Fibroblast of pulmonary artery (primary cell): ENCODE data around the gene VPS4B.
"Not testable (repeated sequence)": the region's sequence is repeated elsewhere in the genome, so short reads cannot be mapped to it uniquely, and the experiment has no call there.

Experiments used
- DNase-seq: peaks from one replicate; pipeline ENCODE4 v3.0.0-alpha.2; 2010; ENCODE audit warnings: low read depth
- H3K4me3 ChIP-seq: replicated peaks from 2 replicates; pipeline ENCODE4 v1.5.1; 2011; ENCODE audit warnings: low read depth, mild to moderate bottlenecking, control low read depth, low read length, moderate library complexity
- TF ChIP-seq, protein P1 (sequence below): IDR thresholded peaks from 2 replicates; pipeline ENCODE4 v1.5.1; 2011; ENCODE audit warnings: mild to moderate bottlenecking, control low read depth, low read length, inconsistent platforms; ENCODE audit errors: missing control alignments

VPS4B gene

DNA sequence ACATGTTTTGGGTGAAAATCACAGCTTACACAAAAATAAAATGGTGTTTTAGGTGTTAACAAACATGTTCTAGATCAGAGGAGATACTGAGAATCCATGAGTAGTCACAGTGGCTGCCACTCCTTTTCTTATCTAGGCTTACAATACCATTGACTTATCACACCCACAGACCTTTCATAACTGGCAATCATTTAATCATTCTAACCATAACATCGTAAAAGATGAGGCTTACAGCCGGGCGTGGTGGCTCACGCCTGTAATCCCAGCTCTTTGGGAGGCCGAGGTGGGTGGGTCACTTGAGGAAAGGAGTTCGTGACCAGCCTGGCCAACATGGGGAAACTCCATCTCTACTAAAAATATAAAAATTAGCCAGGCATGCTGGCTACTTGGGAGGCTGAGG, 35.7 kb upstream of the VPS4B start:
- H3K4me3 ChIP-seq = no peak overlapping the region
- DNase-seq = no peak
- TF ChIP-seq, protein P1, sequence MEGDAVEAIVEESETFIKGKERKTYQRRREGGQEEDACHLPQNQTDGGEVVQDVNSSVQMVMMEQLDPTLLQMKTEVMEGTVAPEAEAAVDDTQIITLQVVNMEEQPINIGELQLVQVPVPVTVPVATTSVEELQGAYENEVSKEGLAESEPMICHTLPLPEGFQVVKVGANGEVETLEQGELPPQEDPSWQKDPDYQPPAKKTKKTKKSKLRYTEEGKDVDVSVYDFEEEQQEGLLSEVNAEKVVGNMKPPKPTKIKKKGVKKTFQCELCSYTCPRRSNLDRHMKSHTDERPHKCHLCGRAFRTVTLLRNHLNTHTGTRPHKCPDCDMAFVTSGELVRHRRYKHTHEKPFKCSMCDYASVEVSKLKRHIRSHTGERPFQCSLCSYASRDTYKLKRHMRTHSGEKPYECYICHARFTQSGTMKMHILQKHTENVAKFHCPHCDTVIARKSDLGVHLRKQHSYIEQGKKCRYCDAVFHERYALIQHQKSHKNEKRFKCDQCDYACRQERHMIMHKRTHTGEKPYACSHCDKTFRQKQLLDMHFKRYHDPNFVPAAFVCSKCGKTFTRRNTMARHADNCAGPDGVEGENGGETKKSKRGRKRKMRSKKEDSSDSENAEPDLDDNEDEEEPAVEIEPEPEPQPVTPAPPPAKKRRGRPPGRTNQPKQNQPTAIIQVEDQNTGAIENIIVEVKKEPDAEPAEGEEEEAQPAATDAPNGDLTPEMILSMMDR = no peak

DNA sequence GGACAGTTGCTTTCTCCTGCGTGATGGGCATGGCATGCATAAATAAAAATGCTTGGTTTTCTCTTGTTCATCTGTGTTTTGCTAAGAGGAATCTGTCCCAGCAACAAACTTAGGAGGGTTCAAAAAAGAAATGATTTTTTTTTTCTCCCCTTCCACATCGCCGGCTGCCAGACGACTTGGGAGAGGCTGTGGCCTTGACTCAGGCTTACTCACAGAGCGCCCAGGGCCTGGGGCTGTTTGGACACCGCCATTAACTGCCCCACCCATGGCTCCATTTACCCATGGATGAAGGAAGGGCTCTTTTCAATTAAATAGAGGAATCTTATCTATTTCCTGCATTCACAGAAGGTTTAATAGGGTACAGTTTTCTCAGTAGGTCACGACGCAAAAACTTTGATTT, 32.2 kb upstream of the VPS4B start:
- TF ChIP-seq, protein P1 = no peak
- DNase-seq = no peak
- no peak overlapping the region for H3K4me3 ChIP-seq

DNA sequence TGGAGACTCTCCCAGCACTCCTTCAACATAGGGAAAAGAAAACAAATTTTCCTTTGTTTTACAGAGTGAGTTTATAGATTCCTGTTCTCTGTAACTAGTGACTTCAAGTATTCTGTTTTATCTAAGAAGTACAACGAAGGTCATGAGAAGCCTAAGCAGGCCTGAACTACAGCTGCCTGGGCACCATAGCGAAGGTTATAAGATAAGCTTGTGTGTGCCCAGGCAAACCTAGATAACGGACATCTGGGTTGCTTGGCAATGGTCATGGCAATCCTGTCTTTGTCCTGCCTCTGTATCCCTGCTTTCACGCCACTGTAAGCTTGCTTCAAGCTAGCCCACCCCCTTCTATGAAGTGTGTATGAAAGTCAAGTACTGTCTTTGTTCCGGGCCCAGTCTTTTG, 30.5 kb upstream of the VPS4B start:
- DNase-seq, H3K4me3 ChIP-seq: not testable (repeated sequence)

DNA sequence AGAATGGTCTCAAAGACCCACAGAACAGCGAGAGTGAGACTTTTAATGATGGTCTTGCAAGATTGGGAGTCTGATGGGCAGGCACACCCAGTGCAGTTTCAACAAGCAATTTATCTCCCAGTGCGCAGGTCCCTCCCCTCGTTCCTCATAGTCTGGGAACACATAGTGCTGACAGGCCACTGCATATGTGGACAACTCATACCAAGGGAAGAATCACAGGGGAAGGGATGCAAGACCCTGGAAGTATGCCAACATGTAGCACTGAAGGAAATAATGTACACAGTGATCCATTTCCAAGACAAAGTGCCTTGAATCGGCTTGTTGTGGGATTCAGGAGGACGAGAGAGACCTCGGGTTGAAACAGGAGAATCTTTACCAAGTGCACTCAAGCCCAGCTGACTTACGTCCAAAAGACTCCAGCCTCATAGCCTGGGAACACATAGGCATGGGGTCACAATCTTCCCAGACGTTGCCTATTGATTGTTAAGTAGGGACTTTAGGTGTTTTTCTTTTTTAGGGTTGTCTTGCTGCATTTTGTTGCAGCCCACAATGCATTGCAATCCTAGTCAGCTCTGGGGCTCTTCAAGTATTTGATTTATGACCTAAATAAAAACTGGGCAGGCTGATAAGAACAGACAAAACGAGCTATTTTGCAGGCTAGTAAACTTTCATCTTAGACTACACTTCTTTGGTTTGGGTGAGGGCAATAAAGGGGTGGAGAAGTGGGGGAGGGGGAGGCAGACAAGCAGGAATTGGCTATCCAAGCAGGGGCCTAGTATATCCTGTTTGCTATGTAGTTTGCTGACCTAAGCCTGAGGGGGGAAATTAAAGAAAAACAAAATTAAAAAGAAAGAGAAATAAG, 29.8 kb upstream of the VPS4B start:
- peak; percentile 63 for DNase-seq
- TF ChIP-seq, protein P1 = no peak
- H3K4me3 ChIP-seq = no peak overlapping the region

DNA sequence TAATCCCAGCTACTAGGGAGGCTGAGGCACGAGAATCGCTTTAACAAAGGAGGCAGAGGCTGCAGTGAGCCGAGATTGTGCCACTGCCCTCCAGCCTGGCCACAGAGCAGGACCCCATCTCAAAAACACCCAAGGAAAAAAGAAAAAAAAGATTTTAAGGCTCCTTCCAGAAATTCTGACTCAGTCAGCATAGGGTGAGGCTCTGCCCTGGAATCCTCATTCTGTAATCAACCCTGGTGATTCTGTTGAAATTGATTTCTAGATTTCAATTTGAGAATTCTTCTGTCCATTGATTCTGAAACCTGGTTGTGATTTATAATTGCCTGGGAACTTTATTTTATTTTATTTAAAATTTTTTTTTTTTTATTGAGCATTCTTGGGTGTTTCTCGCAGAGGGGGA, 27.1 kb upstream of the VPS4B start:
- TF ChIP-seq, protein P1 = no peak
- no peak overlapping the region for H3K4me3 ChIP-seq
- no peak for DNase-seq

DNA sequence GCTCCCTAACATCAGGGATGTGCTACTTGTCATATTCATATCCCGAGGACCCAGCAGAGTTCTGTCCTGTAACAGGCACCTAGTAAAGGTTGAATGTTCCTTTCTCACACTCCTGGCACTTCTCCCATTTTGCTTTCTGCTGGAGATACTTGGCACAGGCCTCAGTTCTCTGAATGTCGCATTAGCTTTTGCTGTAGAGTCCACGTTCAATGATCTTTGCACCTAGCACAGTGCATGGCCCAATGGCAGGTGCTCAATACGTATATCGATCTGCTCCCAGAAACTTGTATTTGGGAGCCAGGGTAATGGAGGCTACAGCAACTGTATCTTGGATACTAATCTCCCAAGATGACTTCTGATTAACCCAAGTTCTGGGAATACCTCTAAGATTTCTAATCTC, 24.8 kb upstream of the VPS4B start:
- DNase-seq = no peak
- TF ChIP-seq, protein P1 = no peak
- H3K4me3 ChIP-seq = no peak overlapping the region

DNA sequence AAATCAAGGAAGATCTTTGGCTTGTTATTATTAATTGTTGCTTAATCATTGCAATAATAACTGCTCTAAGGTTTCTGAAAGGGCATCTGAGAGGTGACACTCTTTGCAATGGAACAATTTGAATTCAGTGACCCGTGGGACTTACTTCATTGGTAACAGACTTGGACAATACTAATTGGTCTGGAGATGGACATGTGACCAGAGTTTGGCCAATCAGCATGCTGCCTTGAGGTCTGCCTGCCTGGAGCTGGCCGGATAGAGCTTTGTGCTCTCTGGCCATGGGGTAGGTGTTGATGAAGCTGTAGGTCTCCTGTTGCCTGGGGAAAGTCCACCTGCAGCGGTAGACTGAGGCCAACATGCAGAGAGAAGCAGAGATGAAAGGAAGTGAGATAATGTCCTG, 24.0 kb upstream of the VPS4B start:
- DNase-seq = no peak
- no peak overlapping the region for H3K4me3 ChIP-seq
- TF ChIP-seq, protein P1 = no peak
